Endodermal cell (in vitro differentiated cells): Measurements from ENCODE around the gene BAHCC1. TPM values are rescaled to one million over a fixed set of nuclear protein-coding genes. Genes with fewer than 3 reads are reported as not detected.

Experiments used
- DNase-seq: peaks from one replicate; pipeline ENCODE4 v3.0.0-alpha.2; 2017
- H3K27ac ChIP-seq: 2 replicates; pipeline ENCODE4 v1.5.1; 2013; ENCODE audit warnings: mild to moderate bottlenecking, low read depth, low read length, moderate library complexity
- H3K27me3 ChIP-seq: 2 replicates; pipeline ENCODE4 v1.6.1; 2013; ENCODE audit warnings: mild to moderate bottlenecking, low read length, moderate library complexity; ENCODE audit not compliant: insufficient read depth, control insufficient read depth, poor library complexity, severe bottlenecking
- H3K36me3 ChIP-seq: 2 replicates; pipeline ENCODE4 v1.7.0; 2013; ENCODE audit warnings: mild to moderate bottlenecking, low read length, moderate library complexity; ENCODE audit not compliant: control insufficient read depth, insufficient read depth
- H3K4me1 ChIP-seq: one replicate; pipeline ENCODE4 v1.7.0; 2013; ENCODE audit warnings: low read length; ENCODE audit not compliant: control insufficient read depth, insufficient read depth
- H3K4me3 ChIP-seq: 2 replicates; pipeline ENCODE4 v1.5.1; 2013; ENCODE audit warnings: mild to moderate bottlenecking, low read length, moderate library complexity
- H3K9ac ChIP-seq: 2 replicates; pipeline ENCODE4 v1.6.1; 2013; ENCODE audit warnings: mild to moderate bottlenecking, low read length, moderate library complexity; ENCODE audit not compliant: poor library complexity, severe bottlenecking; ENCODE audit errors: extremely low read depth
- H3K9me3 ChIP-seq: 2 replicates; pipeline ENCODE4 v1.6.1; 2013; ENCODE audit warnings: mild to moderate bottlenecking, low read length, moderate library complexity; ENCODE audit not compliant: control insufficient read depth
- H3K27ac Mint-ChIP-seq: 2 replicates; pipeline ENCODE4 v1.8.0; 2020; ENCODE audit warnings: mixed read lengths
- H3K27me3 Mint-ChIP-seq: 2 replicates; pipeline ENCODE4 v1.8.0; 2021; ENCODE audit warnings: mild to moderate bottlenecking, mixed read lengths; ENCODE audit not compliant: insufficient read depth
- H3K36me3 Mint-ChIP-seq: 2 replicates; pipeline ENCODE4 v1.8.0; 2020; ENCODE audit warnings: low read depth, mixed read lengths
- H3K4me1 Mint-ChIP-seq: 2 replicates; pipeline ENCODE4 v1.8.0; 2020; ENCODE audit warnings: mixed read lengths
- H3K4me3 Mint-ChIP-seq: 2 replicates; pipeline ENCODE4 v1.8.0; 2020; ENCODE audit warnings: mild to moderate bottlenecking, moderate library complexity, mixed read lengths
- H3K9me3 Mint-ChIP-seq: 2 replicates; pipeline ENCODE4 v1.8.0; 2020; ENCODE audit warnings: mild to moderate bottlenecking, mixed read lengths
- WGBS, 2 experiments: methylation state at CpG; one replicate each; pipeline versions ENCODE4 v1.1.5 to v1.1.7; 2013; ENCODE audit warnings: missing lambda C conversion rate in 2 of 2, mixed read lengths in 1 of 2; ENCODE audit not compliant: insufficient coverage in 1 of 2, insufficient read length in 1 of 2; 5-methylcytosine and 5-hydroxymethylcytosine counted together
- total RNA-seq, 2 donors: library from RNA; stranded (reverse); fragmentation: NEBNext Ultra II Directional in 1 of 2; extraction: Animal tissue kit (Norgen Biotek cat#: 25700) in 1 of 2; gene quantifications; 2 replicates in 1 of 2; 3 replicates in 1 of 2; pipeline ENCODE4 v1.2.1, GENCODE V29; 2021
- TF ChIP-seq, protein P1 (sequence below): fragments of 200-600 bp; sonication (generic); conservative IDR thresholded peaks from 2 replicates; pipeline ENCODE4 v1.5.0; 2021; ENCODE audit warnings: antibody characterized with exemption, mild to moderate bottlenecking

BAHCC1 gene
- total RNA-seq, 2 donors from 2014 or later, result 63.9 to 78.1 TPM

DNA sequence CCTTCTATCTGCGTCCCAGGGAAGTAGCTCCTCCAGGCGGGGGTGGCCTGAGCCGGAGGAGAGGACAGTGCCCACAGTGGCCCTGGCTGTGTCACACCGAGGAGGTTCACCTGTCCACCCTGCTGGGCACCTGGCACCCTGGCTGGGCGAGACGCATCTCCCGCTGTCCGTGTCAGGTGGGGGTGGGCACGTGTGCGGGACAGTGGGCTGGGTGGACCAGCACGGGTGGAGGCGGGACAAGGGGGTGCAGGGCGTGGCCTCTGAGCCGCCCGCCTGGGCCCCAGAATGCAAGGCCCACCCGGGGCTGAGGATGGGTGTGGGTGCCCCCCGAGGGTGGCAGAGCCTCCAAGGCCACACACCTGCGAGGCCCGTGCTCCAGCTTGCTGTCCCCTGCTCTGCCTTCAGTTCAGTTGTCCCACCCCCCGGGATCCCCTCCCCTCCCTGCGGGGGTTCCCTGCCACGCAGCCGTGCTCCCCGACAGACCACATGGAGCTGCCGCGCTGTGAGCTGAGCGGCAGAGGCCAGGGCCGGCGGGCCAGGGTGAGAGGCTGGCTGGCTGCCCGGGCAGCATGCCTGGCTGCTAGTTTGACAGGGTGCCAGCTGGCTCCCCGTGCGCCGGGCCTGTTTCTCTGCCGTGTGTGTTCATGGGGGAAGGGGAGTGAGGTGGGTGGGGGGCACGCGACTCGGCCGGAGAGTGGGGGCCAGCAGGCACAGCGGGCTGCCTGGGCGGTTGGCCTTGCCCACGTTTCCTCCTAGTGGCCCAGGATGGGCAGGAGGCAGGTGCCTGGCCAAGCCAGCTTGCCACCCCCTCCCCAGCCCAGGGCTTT lies 33.9 kb downstream of the BAHCC1 start:
- no peak overlapping the region for H3K27ac Mint-ChIP-seq
- Histone ChIP-seq H3K4me1 (no peaks in the 10 kb centered on the region), H3K9ac (no peak overlapping the region), H3K27me3 (no peaks in the 10 kb centered on the region), H3K27ac (no peak overlapping the region), H3K4me3 (no peak overlapping the region), H3K9me3 (no peaks in the 10 kb centered on the region), H3K36me3 (no peaks in the 10 kb centered on the region)
- no peaks in the 10 kb centered on the region for H3K9me3 Mint-ChIP-seq
- H3K36me3 Mint-ChIP-seq, result no peaks in the 10 kb centered on the region
- H3K4me1 Mint-ChIP-seq, result no peaks in the 10 kb centered on the region
- WGBS, 2 experiments, result 82 to 94% methylated on average over 10 to 41 of the region's 41 CpGs
- no peak for DNase-seq
- H3K4me3 Mint-ChIP-seq, result no peak overlapping the region
- H3K27me3 Mint-ChIP-seq, result no peaks in the 10 kb centered on the region
- TF ChIP-seq, protein P1, sequence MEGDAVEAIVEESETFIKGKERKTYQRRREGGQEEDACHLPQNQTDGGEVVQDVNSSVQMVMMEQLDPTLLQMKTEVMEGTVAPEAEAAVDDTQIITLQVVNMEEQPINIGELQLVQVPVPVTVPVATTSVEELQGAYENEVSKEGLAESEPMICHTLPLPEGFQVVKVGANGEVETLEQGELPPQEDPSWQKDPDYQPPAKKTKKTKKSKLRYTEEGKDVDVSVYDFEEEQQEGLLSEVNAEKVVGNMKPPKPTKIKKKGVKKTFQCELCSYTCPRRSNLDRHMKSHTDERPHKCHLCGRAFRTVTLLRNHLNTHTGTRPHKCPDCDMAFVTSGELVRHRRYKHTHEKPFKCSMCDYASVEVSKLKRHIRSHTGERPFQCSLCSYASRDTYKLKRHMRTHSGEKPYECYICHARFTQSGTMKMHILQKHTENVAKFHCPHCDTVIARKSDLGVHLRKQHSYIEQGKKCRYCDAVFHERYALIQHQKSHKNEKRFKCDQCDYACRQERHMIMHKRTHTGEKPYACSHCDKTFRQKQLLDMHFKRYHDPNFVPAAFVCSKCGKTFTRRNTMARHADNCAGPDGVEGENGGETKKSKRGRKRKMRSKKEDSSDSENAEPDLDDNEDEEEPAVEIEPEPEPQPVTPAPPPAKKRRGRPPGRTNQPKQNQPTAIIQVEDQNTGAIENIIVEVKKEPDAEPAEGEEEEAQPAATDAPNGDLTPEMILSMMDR, result no peak

DNA sequence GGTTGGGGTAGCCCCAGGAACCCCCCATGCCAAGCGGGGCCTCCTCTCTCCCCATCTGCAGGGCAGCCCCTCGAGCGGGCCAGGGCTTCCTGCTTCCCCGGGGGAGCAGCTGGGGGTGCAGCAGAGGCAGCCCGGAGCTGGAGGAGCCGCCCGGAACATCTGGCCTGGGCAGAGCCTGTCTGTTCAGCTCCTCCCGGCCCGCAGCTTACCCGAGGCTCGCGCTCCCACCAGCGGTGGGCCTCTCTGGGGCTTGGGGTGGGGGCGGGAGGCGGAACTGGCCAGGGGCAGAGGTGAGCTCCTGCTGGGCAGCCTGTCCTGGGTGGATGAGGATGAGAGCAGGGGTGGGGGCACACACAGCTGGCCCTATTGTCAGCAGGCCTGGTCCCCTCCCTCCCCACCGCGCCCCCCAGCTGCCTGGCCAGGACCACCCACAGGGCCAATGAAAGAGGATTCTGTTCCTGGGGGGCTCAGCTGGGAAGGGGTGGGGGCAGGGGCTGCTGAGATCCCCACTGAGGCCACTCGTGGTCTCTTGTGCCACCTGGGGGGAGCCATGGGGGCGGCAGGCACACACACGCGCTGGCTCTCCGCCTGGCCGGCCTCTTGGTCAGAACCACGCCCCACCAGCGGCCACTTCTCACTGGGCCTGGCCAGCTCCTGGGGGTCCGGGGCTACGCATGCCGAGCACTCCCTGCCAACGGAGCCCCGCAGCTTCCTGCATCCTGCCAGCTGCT lies 34.7 kb downstream of the BAHCC1 start:
- no peaks in the 10 kb centered on the region for H3K36me3 ChIP-seq
- Mint-ChIP-seq H3K27me3 (no peaks in the 10 kb centered on the region), H3K9me3 (no peaks in the 10 kb centered on the region), H3K27ac (no peak overlapping the region), H3K4me3 (no peak overlapping the region), H3K36me3 (no peaks in the 10 kb centered on the region), H3K4me1 (no peaks in the 10 kb centered on the region)
- TF ChIP-seq, protein P1, result peak; percentile 26
- H3K4me1 ChIP-seq, result no peaks in the 10 kb centered on the region
- no peak overlapping the region for H3K9ac ChIP-seq
- H3K4me3 ChIP-seq, result no peak overlapping the region
- peak; percentile 74 for DNase-seq
- H3K27ac ChIP-seq, result no peak overlapping the region
- WGBS, 2 experiments, result 77 to 83% methylated on average over 6 to 30 of the region's 30 CpGs
- H3K27me3 ChIP-seq, result no peaks in the 10 kb centered on the region
- no peaks in the 10 kb centered on the region for H3K9me3 ChIP-seq

DNA sequence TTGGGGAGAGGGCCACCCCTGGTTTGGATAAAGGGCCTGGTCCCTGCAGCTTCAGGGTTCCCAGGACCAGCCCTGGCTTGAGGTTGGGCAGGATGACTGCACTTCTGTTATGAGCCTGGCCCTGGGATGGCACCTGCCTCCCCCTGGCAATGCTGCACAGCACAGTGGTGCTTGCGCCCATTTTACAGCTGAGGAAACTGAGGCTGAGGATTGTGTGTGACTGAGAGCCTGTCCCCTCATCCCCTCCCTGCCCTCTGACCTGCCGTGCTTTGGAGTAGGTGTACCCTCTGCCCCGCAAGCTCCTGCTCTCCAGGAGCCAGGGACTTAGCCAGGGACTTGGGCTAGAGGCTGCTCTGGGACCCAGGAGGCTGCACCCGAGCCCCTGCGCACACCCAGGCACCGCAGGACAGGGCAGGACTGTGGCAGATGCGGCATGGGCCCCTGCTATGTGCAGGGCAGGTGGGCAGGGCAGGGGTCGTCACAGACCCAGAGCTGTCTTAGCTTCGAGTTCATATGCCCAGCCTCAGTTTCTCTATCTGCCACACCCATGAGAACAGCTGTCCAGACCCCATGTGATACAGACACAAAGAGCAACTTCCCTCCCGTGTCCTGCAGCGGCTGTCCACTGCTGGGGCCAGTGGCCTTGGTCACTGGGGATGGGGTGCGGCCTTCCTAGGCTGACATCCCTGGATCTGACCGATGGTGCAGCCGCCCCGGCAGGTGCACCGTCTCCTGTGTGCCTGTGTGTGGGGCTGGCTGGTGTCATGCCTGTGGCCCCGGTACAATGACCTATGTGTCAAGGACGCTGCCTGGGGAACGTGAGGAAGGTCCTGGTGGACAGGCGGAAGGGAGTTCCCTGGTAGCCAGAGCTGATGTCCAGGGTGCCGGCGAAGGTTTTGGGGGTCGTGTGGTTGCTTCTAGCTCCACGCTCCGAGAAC lies 36.6 kb downstream of the BAHCC1 start:
- H3K27ac ChIP-seq, result no peak overlapping the region
- H3K36me3 Mint-ChIP-seq, result no peaks in the 10 kb centered on the region

More for the DNA sequence above, 36.6 kb downstream of the BAHCC1 start:
- TF ChIP-seq, protein P1, result no peak
- no peak overlapping the region for H3K27ac Mint-ChIP-seq
- H3K27me3 Mint-ChIP-seq, result no peaks in the 10 kb centered on the region
- WGBS, 2 experiments, result 93 to 95% methylated on average over 8 to 23 of the region's 25 CpGs
- H3K4me3 Mint-ChIP-seq, result no peak overlapping the region
- no peaks in the 10 kb centered on the region for H3K4me1 Mint-ChIP-seq
- no peaks in the 10 kb centered on the region for H3K4me1 ChIP-seq
- H3K36me3 ChIP-seq, result no peaks in the 10 kb centered on the region
- H3K9me3 Mint-ChIP-seq, result no peaks in the 10 kb centered on the region
- H3K4me3 ChIP-seq, result no peak overlapping the region
- H3K9ac ChIP-seq, result no peak overlapping the region
- H3K27me3 ChIP-seq, result no peaks in the 10 kb centered on the region
- no peaks in the 10 kb centered on the region for H3K9me3 ChIP-seq
- DNase-seq, result no peak
